Activated T-helper 17 cell treated with anti-CD3 and anti-CD28 coated beads, Interleukin-2, amount 50 U/mL, for 72 hours (primary cell): ENCODE measurements around the gene GARIN5A. TPM values are rescaled to one million over a fixed set of nuclear protein-coding genes. Genes with fewer than 3 reads are reported as not detected.

Experiments
- ATAC-seq: fragments of 150-1000 bp; cut with Tn5 transposase; replicated peaks from 2 replicates; pipeline ENCODE4 v1.10.0; 2021; ENCODE audit warnings: mild to moderate bottlenecking, moderate library complexity
- H3K27ac Mint-ChIP-seq: one replicate; pipeline ENCODE4 v1.8.0; 2022; ENCODE audit warnings: mixed read lengths
- H3K27me3 Mint-ChIP-seq: one replicate; pipeline ENCODE4 v1.8.0; 2022; ENCODE audit warnings: mixed read lengths
- H3K36me3 Mint-ChIP-seq: one replicate; pipeline ENCODE4 v1.8.0; 2022; ENCODE audit warnings: low read depth, mild to moderate bottlenecking, mixed read lengths
- H3K4me1 Mint-ChIP-seq: one replicate; pipeline ENCODE4 v1.8.0; 2022; ENCODE audit warnings: mixed read lengths
- H3K4me3 Mint-ChIP-seq: one replicate; pipeline ENCODE4 v1.8.0; 2022; ENCODE audit warnings: mild to moderate bottlenecking, mixed read lengths
- H3K9me3 Mint-ChIP-seq: one replicate; pipeline ENCODE4 v1.8.0; 2022; ENCODE audit warnings: mixed read lengths
- total RNA-seq, 2 donors: library from RNA; stranded (reverse); gene quantifications; one replicate each; pipeline ENCODE4 v1.2.3, GENCODE V29; 2022

Gene GARIN5A
- total RNA-seq, 2 donors from 2014 or later = 0.39 to 1.2 TPM

GRCh38 chr19:50418176-50419021 is 58.2 kb downstream of the GARIN5A start, which contains the start of gene SPIB:
SPIB (plus strand) TSS chr19:50418938; CDS start chr19:50418963, 25 bp downstream.
- H3K4me1 Mint-ChIP-seq = peaks cover 11% of the 10 kb centered on the region
- no peak within 1 kb of the TSS for H3K27ac Mint-ChIP-seq
- peaks cover 29% of the 10 kb centered on the region for H3K36me3 Mint-ChIP-seq
- H3K9me3 Mint-ChIP-seq = no peaks in the 10 kb centered on the region
- H3K27me3 Mint-ChIP-seq = peaks cover 24% of the 10 kb centered on the region
- H3K4me3 Mint-ChIP-seq = no peak within 1 kb of the TSS
- ATAC-seq = no peak

GRCh38 chr19:50417111-50418081 is 59.3 kb downstream of the GARIN5A start:
- no peaks in the 10 kb centered on the region for H3K9me3 Mint-ChIP-seq
- H3K27ac Mint-ChIP-seq = no peak overlapping the region
- H3K4me3 Mint-ChIP-seq = no peak overlapping the region
- ATAC-seq = no peak
- peaks cover 11% of the 10 kb centered on the region for H3K4me1 Mint-ChIP-seq
- peaks cover 24% of the 10 kb centered on the region for H3K27me3 Mint-ChIP-seq
- H3K36me3 Mint-ChIP-seq = peaks cover 37% of the 10 kb centered on the region

Other genes with a start within 250 kb of the GARIN5A start
- 10 to 100 TPM; 12.8 to 18.8 TPM for gene KCNC3, start 147.5 kb downstream of the GARIN5A start, total RNA-seq
- 10 to 100 TPM; 54.6 to 86.0 TPM for gene NAPSA, start 111.2 kb downstream of the GARIN5A start, total RNA-seq
- 10 to 100 TPM; 58.3 to 81.3 TPM for gene NR1H2, start 100.4 kb downstream of the GARIN5A start, total RNA-seq
- gene POLD1, start 92.5 kb downstream of the GARIN5A start, total RNA-seq = 100 to 1,000 TPM; 146 to 202 TPM
- gene SPIB, start 57.9 kb downstream of the GARIN5A start, total RNA-seq = 1 to 10 TPM; 1.9 to 2.4 TPM
- gene MYBPC2, start 44.0 kb downstream of the GARIN5A start, total RNA-seq = 1 to 10 TPM in 1 of 2 donors, under 1 TPM in 1; 0.28 to 4.6 TPM
- 10 to 100 TPM; 31.3 to 57.8 TPM for gene EMC10, start 341 bp downstream of the GARIN5A start, total RNA-seq
- 10 to 100 TPM; 37.5 to 45.8 TPM for gene JOSD2, start 34.3 kb upstream of the GARIN5A start, total RNA-seq
- not detected for gene ASPDH, start 37.1 kb upstream of the GARIN5A start, total RNA-seq
- not detected for gene LRRC4B, start 91.6 kb upstream of the GARIN5A start, total RNA-seq
- gene SYT3, start 163.0 kb upstream of the GARIN5A start, total RNA-seq = not detected
- not detected for gene C19orf81, start 172.6 kb upstream of the GARIN5A start, total RNA-seq
- not detected for gene SHANK1, start 243.0 kb upstream of the GARIN5A start, total RNA-seq
- under 1 TPM; 0.24 to 0.45 TPM for gene CLEC11A, start 246.5 kb upstream of the GARIN5A start, total RNA-seq